Measurements from ENCODE around the gene DEPP1. TPM values are rescaled to one million over a fixed set of nuclear protein-coding genes. Genes with fewer than 3 reads are reported as not detected.

DEPP1 gene
- polyA plus RNA-seq, 3 donors = 190 to 1,305 (median 268) TPM

GRCh38 chr10:44971935-44972757 lies 6.5 kb downstream of the DEPP1 start:
- 98% methylated on average over 12 of the region's 12 CpGs for WGBS, 3 donors
- no peak overlapping the region for H3K27ac ChIP-seq (ENCODE audit: low read depth, low read length)

DNA sequence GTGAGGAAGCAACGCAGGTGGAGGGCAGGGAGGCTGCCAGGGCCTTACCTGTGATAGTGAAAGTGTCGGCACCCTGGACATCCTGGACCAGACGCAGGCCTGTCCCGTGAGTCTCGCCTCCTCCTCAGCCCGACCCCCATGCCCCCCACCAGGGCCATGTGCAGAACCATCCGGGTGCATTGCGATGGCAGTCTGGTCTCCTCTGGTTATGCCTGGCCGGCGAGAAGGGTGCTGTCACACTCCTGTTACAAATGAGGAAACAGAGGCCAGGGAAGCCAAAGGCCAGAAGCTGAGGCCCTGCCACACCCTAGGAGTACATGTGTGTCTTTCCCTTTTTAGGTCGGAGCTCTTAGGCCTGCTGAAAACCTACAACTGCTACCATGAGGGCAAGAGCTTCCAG lies 7.2 kb downstream of the DEPP1 start:
- WGBS, 3 donors = 88 to 97% (median 91%) methylated on average over 11 of the region's 11 CpGs
- no peak overlapping the region for H3K27ac ChIP-seq (ENCODE audit: low read depth, low read length)

DNA sequence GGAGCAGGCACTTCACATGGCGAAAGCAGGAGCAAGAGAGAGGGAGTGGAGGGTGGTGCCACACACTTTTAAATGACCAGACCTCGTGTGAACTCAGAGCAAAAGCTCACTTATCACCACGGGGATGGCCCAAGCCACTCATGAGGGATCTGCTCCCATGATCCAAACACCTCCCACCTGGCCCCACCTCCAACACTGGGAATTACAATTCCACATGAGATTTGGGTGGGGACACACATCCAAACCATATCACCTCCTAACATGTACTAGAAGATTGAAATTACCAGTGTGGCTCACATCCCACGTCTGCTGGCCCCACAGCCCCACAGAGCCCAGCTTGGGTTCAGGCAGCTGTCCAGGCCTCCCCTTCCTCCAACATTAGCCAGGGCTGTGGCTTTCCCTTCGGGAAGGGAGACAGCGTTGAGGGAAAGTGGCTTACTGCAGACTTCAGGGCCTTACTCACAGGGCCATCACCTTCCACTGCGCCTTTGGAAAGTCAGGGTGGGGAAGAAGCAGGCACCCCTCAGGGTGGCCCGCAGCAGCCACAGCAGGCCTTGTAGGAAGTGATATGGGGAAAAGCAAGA lies 7.7 kb downstream of the DEPP1 start:
- 92 to 95% (median 94%) methylated on average over 8 of the region's 8 CpGs for WGBS, 3 donors
- H3K27ac ChIP-seq (ENCODE audit: low read depth, low read length) = no peak overlapping the region

DNA sequence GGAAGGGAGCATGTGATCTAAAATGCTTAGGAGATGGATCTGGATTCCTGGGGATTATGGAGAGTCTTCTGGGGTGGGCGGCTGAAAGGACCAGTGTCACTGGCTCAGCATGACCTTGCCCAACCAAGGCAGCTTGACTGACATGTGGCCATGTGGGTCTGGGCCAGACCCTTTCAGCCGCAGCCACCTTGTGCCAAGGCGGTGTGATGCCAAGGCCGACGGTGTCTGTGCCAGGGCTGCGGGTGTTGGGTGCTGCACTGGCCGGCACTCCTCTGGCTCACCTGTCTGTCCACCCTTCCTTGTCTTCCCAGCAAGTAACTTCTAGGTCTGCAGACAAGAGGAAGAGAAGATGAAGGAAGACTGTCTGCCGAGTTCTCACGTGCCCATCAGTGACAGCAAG lies 8.8 kb downstream of the DEPP1 start:
- WGBS, 3 donors = 31 to 94% (median 93%) methylated on average over 9 of the region's 9 CpGs

GRCh38 chr10:44968500-44969400 lies 9.9 kb downstream of the DEPP1 start:
- 62 to 79% (median 69%) methylated on average over 11 of the region's 11 CpGs for WGBS, 3 donors
- H3K27ac ChIP-seq (ENCODE audit: low read depth, low read length) = no peak overlapping the region

More for the DNA sequence above, 8.8 kb downstream of the DEPP1 start:
- H3K27ac ChIP-seq (ENCODE audit: low read depth, low read length) = no peak overlapping the region

DNA sequence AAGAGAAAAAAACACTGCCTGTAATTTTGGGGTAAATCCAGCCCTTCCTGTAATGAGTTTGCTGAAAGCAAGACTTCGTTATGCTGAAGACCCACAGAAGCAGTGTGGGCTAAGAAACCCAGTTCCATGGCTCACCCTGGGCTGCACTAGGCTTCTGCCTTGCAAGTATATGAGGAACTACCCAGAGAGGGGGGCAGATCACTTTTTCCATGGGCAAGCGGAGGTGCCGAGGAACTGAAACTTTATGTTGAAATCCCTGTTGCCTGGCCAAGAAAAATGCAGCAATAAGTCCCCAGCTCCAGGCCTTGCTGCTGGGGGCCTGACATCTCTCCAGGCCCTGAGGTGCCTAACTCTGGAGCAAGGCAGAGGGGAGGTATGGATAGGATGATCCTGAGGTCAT lies 10.5 kb downstream of the DEPP1 start:
- no peak overlapping the region for H3K27ac ChIP-seq (ENCODE audit: low read depth, low read length)
- WGBS, 3 donors = 8 to 66% (median 11%) methylated on average over 3 of the region's 3 CpGs

GRCh38 chr10:44967616-44968015 lies 11.0 kb downstream of the DEPP1 start:
- 48 to 84% (median 57%) methylated on average over 4 of the region's 4 CpGs for WGBS, 3 donors
- H3K27ac ChIP-seq (ENCODE audit: low read depth, low read length) = no peak overlapping the region

GRCh38 chr10:44966816-44967509 lies 11.6 kb downstream of the DEPP1 start:
- H3K27ac ChIP-seq (ENCODE audit: low read depth, low read length) = no peak overlapping the region
- WGBS, 3 donors = 80 to 85% (median 81%) methylated on average over 8 of the region's 8 CpGs

- no peak overlapping the region for H3K27ac ChIP-seq (ENCODE audit: low read depth, low read length)
- WGBS, 3 donors = 63 to 84% (median 75%) methylated on average over 8 of the region's 8 CpGs
These were observed 12.3 kb downstream of the DEPP1 start for GRCh38 chr10:44966129-44966815.

DNA sequence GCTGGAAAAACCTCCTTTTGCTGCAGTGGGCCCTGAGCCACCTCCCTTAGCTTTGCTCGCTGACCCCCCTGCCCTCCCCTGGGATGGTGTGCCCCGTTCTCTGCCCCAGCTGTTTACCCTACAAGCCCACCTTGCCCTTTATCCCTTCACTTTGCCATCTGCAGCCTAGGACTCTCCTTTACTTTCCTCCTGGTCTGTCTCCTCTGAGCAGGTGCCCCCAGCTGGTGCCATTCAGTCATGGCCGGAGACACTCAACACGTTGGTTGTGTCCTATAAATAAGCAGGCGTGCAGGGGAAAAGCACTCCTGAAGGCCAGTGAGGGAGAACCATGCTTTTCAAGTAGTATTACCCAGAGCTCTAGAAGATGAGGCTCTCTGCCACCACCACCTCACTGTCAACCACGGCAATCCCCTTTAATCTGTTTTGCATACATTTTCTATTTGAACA lies 12.9 kb downstream of the DEPP1 start:
- H3K27ac ChIP-seq (ENCODE audit: low read depth, low read length) = no peak overlapping the region
- WGBS, 3 donors = 73 to 87% (median 80%) methylated on average over 6 of the region's 6 CpGs

- H3K27ac ChIP-seq (ENCODE audit: low read depth, low read length) = no peak overlapping the region
- 93 to 100% (median 96%) methylated on average over 1 of the region's 1 CpG for WGBS, 3 donors
These were observed 13.5 kb downstream of the DEPP1 start for GRCh38 chr10:44965104-44965503.

GRCh38 chr10:44963772-44964633 lies 14.6 kb downstream of the DEPP1 start:
- 56 to 64% (median 59%) methylated on average over 15 of the region's 15 CpGs for WGBS, 3 donors
- H3K27ac ChIP-seq (ENCODE audit: low read depth, low read length) = no peak overlapping the region

GRCh38 chr10:44962870-44963738 lies 15.5 kb downstream of the DEPP1 start:
- H3K27ac ChIP-seq (ENCODE audit: low read depth, low read length) = no peak overlapping the region
- 76 to 83% (median 76%) methylated on average over 19 of the region's 19 CpGs for WGBS, 3 donors

- 79 to 86% (median 83%) methylated on average over 11 of the region's 11 CpGs for WGBS, 3 donors
- no peak overlapping the region for H3K27ac ChIP-seq (ENCODE audit: low read depth, low read length)
These were observed 16.5 kb downstream of the DEPP1 start for GRCh38 chr10:44961931-44962750.

GRCh38 chr10:44961230-44961571 lies 17.4 kb downstream of the DEPP1 start:
- H3K27ac ChIP-seq (ENCODE audit: low read depth, low read length) = no peak overlapping the region
- 47 to 66% (median 62%) methylated on average over 4 of the region's 4 CpGs for WGBS, 3 donors
